Activated T-helper 1 cell treated with anti-CD3 and anti-CD28 coated beads, Interleukin-2, amount 50 U/mL, for 16 hours (primary cell): ENCODE data around the gene TCF4.
A peak's percentile ranks its signal among the peaks of the same experiment; 100 is the strongest.

ENCODE experiments used
- DNase-seq, 2 donors: peaks; one replicate each; pipeline ENCODE4 v3.0.0-alpha.2; 2020; ENCODE audit warnings: low read depth in 1 of 2, low spot score in 1 of 2

TCF4 gene

GRCh38 chr18:55588111-55588869 is at the start of gene TCF4:
TCF4 (minus strand) TSS chr18:55588192; CDS start chr18:55587116, 1,076 bp downstream.
- no peak for DNase-seq

- no peak for DNase-seq
Observed at GRCh38 chr18:55637204-55637603, 49.2 kb upstream of the TCF4 start.

GRCh38 chr18:55635439-55635838 is 47.4 kb upstream of the TCF4 start:
- no peak for DNase-seq

GRCh38 chr18:55634545-55634944 is 46.6 kb upstream of the TCF4 start:
- DNase-seq, result no peak

- no peak for DNase-seq
Observed at GRCh38 chr18:55633032-55633431, 45.0 kb upstream of the TCF4 start.

GRCh38 chr18:55629133-55629532 is 41.1 kb upstream of the TCF4 start:
- no peak for DNase-seq

GRCh38 chr18:55627007-55627406 is 39.0 kb upstream of the TCF4 start:
- no peak for DNase-seq

GRCh38 chr18:55625901-55626300 is 37.9 kb upstream of the TCF4 start:
- DNase-seq, result no peak

- no peak for DNase-seq
Observed at GRCh38 chr18:55623626-55624025, 35.6 kb upstream of the TCF4 start.

- DNase-seq, result no peak
Observed at GRCh38 chr18:55610506-55610905, 22.5 kb upstream of the TCF4 start.

GRCh38 chr18:55609160-55609825 is 21.3 kb upstream of the TCF4 start:
- no peak for DNase-seq

GRCh38 chr18:55608497-55608896 is 20.5 kb upstream of the TCF4 start:
- no peak for DNase-seq

GRCh38 chr18:55607773-55608172 is 19.8 kb upstream of the TCF4 start:
- DNase-seq, result no peak

GRCh38 chr18:55605733-55606338 is 17.8 kb upstream of the TCF4 start:
- DNase-seq, result no peak

- no peak for DNase-seq
Observed at GRCh38 chr18:55603775-55604174, 15.8 kb upstream of the TCF4 start.

- no peak for DNase-seq
Observed at GRCh38 chr18:55593888-55594287, 5.9 kb upstream of the TCF4 start.

GRCh38 chr18:55592572-55592971 is 4.6 kb upstream of the TCF4 start:
- no peak for DNase-seq

GRCh38 chr18:55592106-55592505 is 4.1 kb upstream of the TCF4 start:
- no peak for DNase-seq

GRCh38 chr18:55589625-55590291 is 1.8 kb upstream of the TCF4 start:
- peak in 1 of 2 donors; percentile 8 for DNase-seq

- DNase-seq, result no peak
Observed at GRCh38 chr18:55588870-55589595, 1.0 kb upstream of the TCF4 start.
